ENCODE data around the gene ZNF726. TPM values are rescaled to one million over a fixed set of nuclear protein-coding genes. Genes with fewer than 3 reads are reported as not detected.
"Not testable (repeated sequence)": the region's sequence is repeated elsewhere in the genome, so short reads cannot be mapped to it uniquely, and the experiment has no call there.

The ZNF726 gene
- total RNA-seq, 1 donor from 2014 or later = 3.2 TPM

- ATAC-seq (no peak), DNase-seq (no peak)
- H3K27ac ChIP-seq = no peak overlapping the region
- H3K4me1 ChIP-seq = no peaks in the 10 kb centered on the region
- no peaks in the 10 kb centered on the region for H3K27me3 ChIP-seq (ENCODE audit: low read depth)
- no peak for TF ChIP-seq CTCF (IDR thresholded peaks at IDR 0.05)
- peaks cover under 1% of the 10 kb centered on the region for H3K9me3 ChIP-seq
- no peaks in the 10 kb centered on the region for H3K36me3 ChIP-seq
- no peak overlapping the region for H3K4me3 ChIP-seq
- intact Hi-C loops (cut with DNase I) = no loop called here
Observed at GRCh38 chr19:23882493-23882892, 32.2 kb upstream of the ZNF726 start.

- H3K9me3 ChIP-seq = peaks cover 7% of the 10 kb centered on the region
- no peaks in the 10 kb centered on the region for H3K27me3 ChIP-seq (ENCODE audit: low read depth)
- ATAC-seq (no peak), DNase-seq (no peak)
- H3K4me1 ChIP-seq = no peaks in the 10 kb centered on the region
- no peak overlapping the region for H3K27ac ChIP-seq
- H3K36me3 ChIP-seq = no peaks in the 10 kb centered on the region
- no peak for TF ChIP-seq CTCF (IDR thresholded peaks at IDR 0.05)
- intact Hi-C loops (cut with DNase I) = no loop called here
- H3K4me3 ChIP-seq = no peak overlapping the region
Observed at GRCh38 chr19:23884363-23884762, 30.3 kb upstream of the ZNF726 start.

- intact Hi-C loops (cut with DNase I) = no loop called here
- DNase-seq = no peak
- ATAC-seq = no peak
- no peaks in the 10 kb centered on the region for H3K4me1 ChIP-seq
- H3K9me3 ChIP-seq = peaks cover 7% of the 10 kb centered on the region
- no peak overlapping the region for H3K27ac ChIP-seq
- no peak overlapping the region for H3K4me3 ChIP-seq
- no peaks in the 10 kb centered on the region for H3K27me3 ChIP-seq (ENCODE audit: low read depth)
- TF ChIP-seq CTCF (IDR thresholded peaks at IDR 0.05) = no peak
- no peaks in the 10 kb centered on the region for H3K36me3 ChIP-seq
Observed at GRCh38 chr19:23887642-23888041, 27.0 kb upstream of the ZNF726 start.

GRCh38 chr19:23896096-23896495 is 18.6 kb upstream of the ZNF726 start:
- H3K4me1 ChIP-seq; H3K36me3 ChIP-seq; DNase-seq; ATAC-seq; H3K27me3 ChIP-seq (ENCODE audit: low read depth); H3K27ac ChIP-seq; intact Hi-C loops (cut with DNase I); H3K9me3 ChIP-seq; H3K4me3 ChIP-seq: not testable (repeated sequence)

- Histone ChIP-seq H3K27me3 (ENCODE audit: low read depth) (no peaks in the 10 kb centered on the region), H3K9me3 (no peaks in the 10 kb centered on the region), H3K4me3 (no peak overlapping the region), H3K4me1 (no peaks in the 10 kb centered on the region), H3K36me3 (no peaks in the 10 kb centered on the region), H3K27ac (no peak overlapping the region)
- DNase-seq (no peak), ATAC-seq (no peak)
- TF ChIP-seq CTCF (IDR thresholded peaks at IDR 0.05) = no peak
- intact Hi-C loops (cut with DNase I) = no loop called here
Observed at GRCh38 chr19:23896912-23897311, 17.8 kb upstream of the ZNF726 start.

GRCh38 chr19:23901360-23901759 is 13.3 kb upstream of the ZNF726 start:
- Histone ChIP-seq H3K9me3 (peaks cover 15% of the 10 kb centered on the region), H3K27ac (no peak overlapping the region), H3K36me3 (no peaks in the 10 kb centered on the region), H3K4me3 (no peak overlapping the region), H3K27me3 (ENCODE audit: low read depth) (no peaks in the 10 kb centered on the region), H3K4me1 (no peaks in the 10 kb centered on the region)
- no peak for DNase-seq
- intact Hi-C loops (cut with DNase I) = no loop called here
- no peak for TF ChIP-seq CTCF (IDR thresholded peaks at IDR 0.05)
- no peak for ATAC-seq
